ENCODE results near the gene FBXO46.
A peak's percentile ranks its signal among the peaks of the same experiment; 100 is the strongest.

The FBXO46 gene

DNA sequence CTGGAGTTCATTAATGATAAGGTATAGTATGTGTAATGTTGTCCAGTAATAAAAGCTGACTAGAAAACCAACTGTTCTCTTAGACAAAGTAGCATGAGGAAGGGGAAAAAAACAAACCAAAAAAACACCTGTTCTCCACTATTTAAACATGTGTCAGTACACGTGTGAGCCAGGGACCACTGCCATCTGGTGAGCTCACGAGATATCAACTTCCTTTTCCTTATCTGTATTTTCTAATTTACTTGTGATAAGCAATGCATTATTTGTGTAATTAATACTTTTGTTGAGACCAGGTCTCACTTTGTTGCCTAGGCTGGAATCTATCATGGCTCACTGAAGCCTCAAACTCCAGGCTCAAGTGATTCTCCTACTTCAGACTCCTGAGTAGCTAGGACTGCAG is 42.7 kb upstream of the FBXO46 start:
- H3K4me3 ChIP-seq (ENCODE audit: low read depth, low read length) = no peak overlapping the region
- no peak for DNase-seq (ENCODE audit: low read depth)
- TF ChIP-seq, protein P1, sequence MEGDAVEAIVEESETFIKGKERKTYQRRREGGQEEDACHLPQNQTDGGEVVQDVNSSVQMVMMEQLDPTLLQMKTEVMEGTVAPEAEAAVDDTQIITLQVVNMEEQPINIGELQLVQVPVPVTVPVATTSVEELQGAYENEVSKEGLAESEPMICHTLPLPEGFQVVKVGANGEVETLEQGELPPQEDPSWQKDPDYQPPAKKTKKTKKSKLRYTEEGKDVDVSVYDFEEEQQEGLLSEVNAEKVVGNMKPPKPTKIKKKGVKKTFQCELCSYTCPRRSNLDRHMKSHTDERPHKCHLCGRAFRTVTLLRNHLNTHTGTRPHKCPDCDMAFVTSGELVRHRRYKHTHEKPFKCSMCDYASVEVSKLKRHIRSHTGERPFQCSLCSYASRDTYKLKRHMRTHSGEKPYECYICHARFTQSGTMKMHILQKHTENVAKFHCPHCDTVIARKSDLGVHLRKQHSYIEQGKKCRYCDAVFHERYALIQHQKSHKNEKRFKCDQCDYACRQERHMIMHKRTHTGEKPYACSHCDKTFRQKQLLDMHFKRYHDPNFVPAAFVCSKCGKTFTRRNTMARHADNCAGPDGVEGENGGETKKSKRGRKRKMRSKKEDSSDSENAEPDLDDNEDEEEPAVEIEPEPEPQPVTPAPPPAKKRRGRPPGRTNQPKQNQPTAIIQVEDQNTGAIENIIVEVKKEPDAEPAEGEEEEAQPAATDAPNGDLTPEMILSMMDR (IDR thresholded peaks at IDR 0.05; ENCODE audit: low read depth, low read length, missing control alignments) = no peak

DNA sequence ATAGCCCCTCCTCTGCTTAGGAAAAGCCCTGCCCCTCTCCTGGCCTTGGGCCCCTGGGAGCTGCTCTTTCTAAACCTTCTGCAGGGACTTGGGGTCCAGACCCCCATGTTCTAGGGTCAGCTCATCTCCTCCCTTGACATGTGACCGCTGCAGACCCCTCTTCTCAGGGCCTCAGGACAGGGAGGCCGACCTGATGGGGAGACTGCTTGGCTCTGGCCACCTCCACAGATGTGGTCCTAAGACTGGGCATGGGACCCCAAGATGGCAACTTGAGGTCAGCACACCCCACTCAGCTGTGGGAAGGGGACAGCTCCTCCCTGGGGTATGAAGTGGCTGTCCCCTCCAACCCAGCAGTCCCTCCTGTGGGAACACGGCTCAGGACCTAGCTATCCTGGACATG is 42.2 kb upstream of the FBXO46 start:
- H3K4me3 ChIP-seq (ENCODE audit: low read depth, low read length) = no peak overlapping the region
- no peak for DNase-seq (ENCODE audit: low read depth)
- TF ChIP-seq, protein P1 (IDR thresholded peaks at IDR 0.05; ENCODE audit: low read depth, low read length, missing control alignments) = no peak

DNA sequence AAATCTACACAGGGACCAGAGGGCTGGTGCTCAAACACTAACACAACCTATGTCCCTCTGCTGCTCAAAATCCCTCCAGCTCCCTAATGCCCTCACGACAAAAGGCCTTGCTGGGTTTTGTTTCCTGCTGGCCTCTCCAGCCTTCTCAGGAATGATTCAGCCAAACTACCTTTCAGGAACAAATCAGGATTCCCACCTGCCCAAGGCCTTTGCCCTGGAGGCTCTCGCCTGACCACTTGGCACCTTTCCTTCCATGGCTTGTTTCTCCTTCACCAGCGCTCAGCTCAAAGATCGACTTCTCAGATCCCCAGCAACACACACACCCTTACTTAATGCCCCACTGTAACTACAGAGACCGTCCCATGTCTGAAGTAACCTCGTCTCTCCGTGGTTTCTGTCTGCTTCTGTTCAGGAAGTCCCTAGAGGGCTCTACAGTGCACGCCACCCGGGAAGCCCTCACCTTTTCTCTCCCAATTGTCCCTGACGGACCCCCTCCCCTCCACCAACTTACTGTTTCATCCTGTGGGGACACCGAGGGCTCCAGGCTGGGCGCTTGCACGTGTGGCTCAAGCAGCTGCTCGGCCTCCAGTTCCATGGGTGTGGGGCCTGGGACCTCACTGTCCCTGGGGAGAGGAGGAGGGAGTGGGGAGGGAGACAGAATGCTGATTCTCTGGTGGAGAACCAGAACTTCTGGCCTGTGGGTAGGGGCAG is 41.6 kb upstream of the FBXO46 start:
- no peak for DNase-seq (ENCODE audit: low read depth)
- TF ChIP-seq, protein P1 (IDR thresholded peaks at IDR 0.05; ENCODE audit: low read depth, low read length, missing control alignments) = no peak
- no peak overlapping the region for H3K4me3 ChIP-seq (ENCODE audit: low read depth, low read length)

DNA sequence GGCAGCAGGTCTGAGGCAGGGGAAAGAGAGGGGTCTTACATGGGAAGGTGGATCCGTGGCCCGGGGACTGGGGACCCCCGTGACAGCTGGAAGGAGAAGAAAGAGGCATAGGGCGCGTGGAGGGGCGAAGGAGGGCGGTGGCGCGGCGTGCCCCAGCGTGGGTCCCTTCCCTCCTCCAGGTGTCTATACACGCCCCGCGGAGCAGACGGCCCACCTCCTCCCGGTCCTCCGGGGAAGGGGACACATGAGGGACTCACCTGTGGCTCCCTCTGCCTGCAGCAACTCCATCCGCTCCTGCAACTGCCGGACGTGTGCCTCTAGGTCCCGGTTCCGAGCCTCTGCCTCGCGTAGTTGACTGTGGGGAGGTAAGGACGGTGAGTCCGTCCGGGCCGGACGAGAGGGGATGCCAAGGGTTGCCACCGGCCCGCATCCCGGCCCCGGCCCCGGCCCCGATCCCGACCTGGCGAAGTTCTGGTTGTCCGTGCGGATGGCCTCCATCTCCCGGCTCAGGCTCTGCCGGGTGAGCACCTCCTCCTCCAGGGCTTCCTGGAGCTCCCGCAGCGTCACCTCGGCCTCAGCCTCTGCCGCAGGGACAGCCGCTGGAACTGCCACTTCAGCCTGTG is 40.7 kb upstream of the FBXO46 start:
- no peak for DNase-seq (ENCODE audit: low read depth)
- no peak overlapping the region for H3K4me3 ChIP-seq (ENCODE audit: low read depth, low read length)
- TF ChIP-seq, protein P1 (IDR thresholded peaks at IDR 0.05; ENCODE audit: low read depth, low read length, missing control alignments) = no peak

DNA sequence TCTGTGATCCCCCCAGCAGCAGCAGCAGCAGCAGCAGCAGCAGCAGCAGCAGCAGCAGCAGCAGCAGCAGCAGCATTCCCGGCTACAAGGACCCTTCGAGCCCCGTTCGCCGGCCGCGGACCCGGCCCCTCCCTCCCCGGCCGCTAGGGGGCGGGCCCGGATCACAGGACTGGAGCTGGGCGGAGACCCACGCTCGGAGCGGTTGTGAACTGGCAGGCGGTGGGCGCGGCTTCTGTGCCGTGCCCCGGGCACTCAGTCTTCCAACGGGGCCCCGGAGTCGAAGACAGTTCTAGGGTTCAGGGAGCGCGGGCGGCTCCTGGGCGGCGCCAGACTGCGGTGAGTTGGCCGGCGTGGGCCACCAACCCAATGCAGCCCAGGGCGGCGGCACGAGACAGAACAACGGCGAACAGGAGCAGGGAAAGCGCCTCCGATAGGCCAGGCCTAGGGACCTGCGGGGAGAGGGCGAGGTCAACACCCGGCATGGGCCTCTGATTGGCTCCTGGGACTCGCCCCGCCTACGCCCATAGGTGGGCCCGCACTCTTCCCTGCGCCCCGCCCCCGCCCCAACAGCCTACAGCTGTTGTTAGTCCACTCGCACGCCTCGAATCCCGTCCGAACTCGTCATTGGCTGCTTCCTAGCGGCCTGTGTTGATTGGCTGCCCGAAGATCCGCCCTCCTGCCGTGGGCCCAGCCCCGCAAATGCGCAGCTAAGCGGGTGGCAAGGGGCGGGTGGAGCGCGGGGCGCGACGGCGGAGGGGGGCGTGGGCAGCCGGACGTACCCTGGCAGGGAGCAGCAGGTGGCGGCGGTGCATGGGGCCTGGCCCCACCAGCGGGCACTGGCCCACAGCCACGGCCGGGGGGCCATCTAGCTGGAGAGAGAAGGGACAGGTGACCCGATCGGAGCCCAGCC is 39.8 kb upstream of the FBXO46 start:
- peak; percentile 94 for DNase-seq (ENCODE audit: low read depth)
- peak overlapping the region; percentile 48 for H3K4me3 ChIP-seq (ENCODE audit: low read depth, low read length)
- TF ChIP-seq, protein P1 (IDR thresholded peaks at IDR 0.05; ENCODE audit: low read depth, low read length, missing control alignments) = peak; percentile 81

DNA sequence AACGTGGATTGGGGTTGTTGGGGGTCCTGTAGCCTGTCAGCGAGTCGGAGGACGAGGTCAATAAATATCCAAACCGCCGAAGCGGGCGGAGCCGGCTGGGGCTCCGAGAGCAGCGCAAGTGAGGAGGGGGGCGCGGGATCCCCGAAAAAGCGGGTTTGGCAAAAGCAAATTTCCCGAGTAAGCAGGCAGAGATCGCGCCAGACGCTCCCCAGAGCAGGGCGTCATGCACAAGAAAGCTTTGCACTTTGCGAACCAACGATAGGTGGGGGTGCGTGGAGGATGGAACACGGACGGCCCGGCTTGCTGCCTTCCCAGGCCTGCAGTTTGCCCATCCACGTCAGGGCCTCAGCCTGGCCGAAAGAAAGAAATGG is 39.1 kb upstream of the FBXO46 start:
- TF ChIP-seq, protein P1 (IDR thresholded peaks at IDR 0.05; ENCODE audit: low read depth, low read length, missing control alignments) = no peak
- no peak for DNase-seq (ENCODE audit: low read depth)
- H3K4me3 ChIP-seq (ENCODE audit: low read depth, low read length) = peak overlapping the region; percentile 48

All from GM12864 (cell line).